WERI-Rb-1 (cell line): ENCODE data around the gene MED9.

Source experiments
- DNase-seq: peaks from one replicate; pipeline ENCODE4 v3.0.0-alpha.2; 2020
- H3K27ac ChIP-seq: fragments of 250-450 bp; sonication (Bioruptor Pico); 2 replicates; pipeline ENCODE4 v1.5.1; 2020; ENCODE audit warnings: mild to moderate bottlenecking, moderate library complexity
- H3K27me3 ChIP-seq: fragments of 250-450 bp; sonication (Bioruptor Pico); 2 replicates; pipeline ENCODE4 v1.5.1; 2021; ENCODE audit warnings: mild to moderate bottlenecking, low read depth, moderate library complexity; ENCODE audit not compliant: insufficient read depth, severe bottlenecking
- H3K36me3 ChIP-seq: fragments of 250-450 bp; sonication (Bioruptor Pico); 2 replicates; pipeline ENCODE4 v1.5.1; 2020; ENCODE audit warnings: mild to moderate bottlenecking, moderate library complexity
- H3K4me3 ChIP-seq: 2 replicates; pipeline ENCODE4 v1.5.1; 2011; ENCODE audit warnings: low read depth, mild to moderate bottlenecking, control low read depth, low read length
- H3K9me3 ChIP-seq: fragments of 250-450 bp; sonication (Bioruptor Pico); 2 replicates; pipeline ENCODE4 v1.5.1; 2021; ENCODE audit warnings: mild to moderate bottlenecking, moderate library complexity; ENCODE audit not compliant: severe bottlenecking
- CTCF ChIP-seq: IDR thresholded peaks from 2 replicates; pipeline ENCODE4 v1.5.1; 2011; ENCODE audit warnings: low read depth, mild to moderate bottlenecking, control low read depth, inconsistent platforms, low read length

Gene MED9

DNA sequence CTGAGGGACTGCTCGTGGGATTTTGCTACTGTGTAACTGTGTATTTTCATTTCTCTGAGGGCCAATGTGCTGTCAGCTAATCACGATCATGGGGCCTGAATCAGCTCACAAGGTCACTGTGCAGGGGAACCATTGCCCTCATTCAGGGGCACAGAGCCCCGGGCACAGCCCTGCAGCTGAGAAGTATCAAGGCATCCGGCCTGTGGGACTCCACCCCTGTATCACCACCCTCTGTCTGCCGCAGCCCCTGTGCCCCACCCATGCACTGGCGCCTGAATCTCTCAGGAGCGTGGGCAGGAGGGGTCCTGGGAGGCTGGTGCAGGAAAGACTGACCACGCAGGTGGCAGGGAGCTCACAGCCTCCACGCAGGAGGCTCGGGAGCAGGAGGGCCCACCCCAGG lies 62.8 kb downstream of the MED9 start:
- Histone ChIP-seq H3K9me3 (no peaks in the 10 kb centered on the region), H3K36me3 (no peaks in the 10 kb centered on the region), H3K27ac (no peak overlapping the region), H3K27me3 (no peaks in the 10 kb centered on the region), H3K4me3 (no peak overlapping the region)
- no peak for TF ChIP-seq CTCF
- no peak for DNase-seq

DNA sequence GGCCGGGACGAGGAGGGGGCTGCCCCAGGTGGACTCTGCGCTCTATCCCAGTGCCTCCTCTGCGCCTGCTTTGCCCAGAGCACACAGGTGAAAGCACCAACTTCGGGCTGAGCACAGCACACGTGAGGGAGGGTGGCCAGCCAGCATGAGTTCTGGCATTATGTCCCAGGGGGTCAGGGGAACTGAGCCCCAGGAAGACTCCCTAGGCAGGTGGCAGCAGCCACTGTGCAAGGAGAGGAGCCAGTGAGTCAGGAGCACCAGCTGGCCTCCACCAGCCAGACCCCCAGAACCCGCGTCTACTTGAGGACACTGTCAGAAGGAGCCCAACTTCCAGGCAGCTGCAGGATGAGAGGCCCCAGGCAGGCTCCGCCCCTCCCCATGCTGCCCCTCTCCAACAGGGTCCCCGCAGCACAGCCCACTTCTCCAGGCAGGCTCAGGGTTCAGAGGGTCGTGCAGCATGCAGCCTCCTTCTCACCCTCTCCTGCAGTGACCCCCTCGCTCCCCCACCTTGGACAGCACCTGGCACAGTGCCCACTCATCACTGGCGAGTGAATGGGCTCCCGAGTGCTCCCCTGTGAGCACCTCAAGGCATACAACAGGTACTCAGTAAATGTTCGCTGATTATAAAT lies 63.6 kb downstream of the MED9 start:
- H3K27me3 ChIP-seq, result no peaks in the 10 kb centered on the region
- no peak overlapping the region for H3K4me3 ChIP-seq
- TF ChIP-seq CTCF, result no peak
- H3K27ac ChIP-seq, result no peak overlapping the region
- no peaks in the 10 kb centered on the region for H3K36me3 ChIP-seq
- no peak for DNase-seq
- H3K9me3 ChIP-seq, result no peaks in the 10 kb centered on the region

DNA sequence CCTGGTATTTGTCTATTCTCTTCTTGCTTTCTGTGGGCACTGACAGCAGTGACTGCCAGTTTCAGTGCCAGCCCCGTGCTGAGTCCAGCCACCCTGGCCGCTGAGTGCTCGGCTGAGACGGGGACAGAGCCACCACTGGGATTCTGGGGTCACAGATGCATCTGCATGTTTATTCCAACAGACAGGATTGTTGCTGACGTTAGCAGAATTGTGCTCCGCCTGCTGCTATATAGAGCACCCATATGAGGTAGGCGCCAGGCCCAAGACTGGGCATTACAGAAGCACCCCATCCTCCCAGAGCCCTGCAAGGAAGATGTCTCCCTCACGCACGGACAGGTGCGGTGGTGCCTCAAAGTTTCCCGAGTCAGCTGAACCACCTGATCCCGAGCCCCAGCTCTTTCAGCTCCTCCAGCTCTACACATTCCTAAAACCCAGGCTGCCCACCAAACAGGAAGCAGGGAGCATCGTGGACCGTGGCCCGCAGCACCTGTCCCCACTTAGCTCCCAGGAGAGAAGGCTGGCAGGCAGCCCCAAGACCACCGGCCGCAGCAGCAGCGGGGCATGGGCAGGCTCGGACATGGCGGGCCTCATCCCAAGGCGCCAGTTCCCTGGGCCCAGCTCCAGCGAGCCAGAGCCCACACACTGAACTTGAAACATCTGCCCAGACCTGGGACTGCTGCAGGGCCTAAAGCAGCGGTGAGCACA lies 64.3 kb downstream of the MED9 start:
- no peak overlapping the region for H3K4me3 ChIP-seq
- no peaks in the 10 kb centered on the region for H3K36me3 ChIP-seq
- H3K27me3 ChIP-seq, result no peaks in the 10 kb centered on the region
- no peaks in the 10 kb centered on the region for H3K9me3 ChIP-seq
- TF ChIP-seq CTCF, result no peak
- DNase-seq, result no peak
- H3K27ac ChIP-seq, result no peak overlapping the region

DNA sequence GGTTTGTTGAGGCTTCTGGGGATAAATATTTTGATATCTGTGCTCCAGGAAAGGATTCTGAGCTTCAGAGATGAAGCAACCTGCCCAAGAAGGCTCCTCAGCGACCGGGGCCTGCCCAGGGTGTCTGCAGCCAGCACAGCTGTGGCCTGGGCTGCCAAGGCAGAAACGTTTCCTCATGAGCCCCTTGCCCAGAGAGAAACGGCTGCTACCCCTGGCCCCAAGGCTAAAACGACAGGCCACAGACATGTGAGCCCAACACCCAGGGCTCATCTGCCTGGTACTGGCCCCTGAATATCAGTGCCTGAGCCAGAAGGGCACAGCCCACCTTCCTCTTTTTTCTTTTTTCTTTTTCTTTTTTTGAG lies 64.8 kb downstream of the MED9 start:
- Histone ChIP-seq H3K36me3 (no peaks in the 10 kb centered on the region), H3K9me3 (no peaks in the 10 kb centered on the region), H3K27me3 (no peaks in the 10 kb centered on the region), H3K27ac (no peak overlapping the region; the same call in 1 of the 2 replicates), H3K4me3 (no peak overlapping the region)
- no peak for DNase-seq
- TF ChIP-seq CTCF, result no peak
